ENCODE data around the gene PNP.
"Not testable (repeated sequence)": the region's sequence is repeated elsewhere in the genome, so short reads cannot be mapped to it uniquely, and the experiment has no call there.

PNP gene

DNA sequence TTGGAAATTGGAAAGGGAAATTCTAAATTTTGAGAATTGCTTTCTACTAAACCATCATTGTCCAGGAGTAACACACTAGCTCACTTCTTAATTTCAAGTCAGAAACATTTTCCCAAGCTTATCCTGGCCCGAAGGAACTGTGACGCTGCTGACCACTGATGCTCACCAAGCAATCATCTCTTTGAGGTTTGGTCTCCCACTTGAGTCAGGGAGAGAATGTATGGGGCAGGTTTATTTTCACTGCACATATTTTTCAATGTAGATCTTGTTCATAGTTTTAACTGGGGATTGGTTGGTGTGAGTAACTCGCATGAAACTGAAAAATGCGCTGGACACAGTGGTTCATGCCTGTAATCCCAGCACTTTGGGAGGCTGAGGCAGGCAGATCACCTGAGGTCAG, 23.3 kb downstream of the PNP start:
- DNase-seq (ENCODE audit: low read depth), result no peak

- DNase-seq (ENCODE audit: low read depth), result no peak
Observed at GRCh38 chr14:20493634-20494033, 24.4 kb downstream of the PNP start.

- no peak for DNase-seq (ENCODE audit: low read depth)
Observed at GRCh38 chr14:20494935-20495766, 25.9 kb downstream of the PNP start.

DNA sequence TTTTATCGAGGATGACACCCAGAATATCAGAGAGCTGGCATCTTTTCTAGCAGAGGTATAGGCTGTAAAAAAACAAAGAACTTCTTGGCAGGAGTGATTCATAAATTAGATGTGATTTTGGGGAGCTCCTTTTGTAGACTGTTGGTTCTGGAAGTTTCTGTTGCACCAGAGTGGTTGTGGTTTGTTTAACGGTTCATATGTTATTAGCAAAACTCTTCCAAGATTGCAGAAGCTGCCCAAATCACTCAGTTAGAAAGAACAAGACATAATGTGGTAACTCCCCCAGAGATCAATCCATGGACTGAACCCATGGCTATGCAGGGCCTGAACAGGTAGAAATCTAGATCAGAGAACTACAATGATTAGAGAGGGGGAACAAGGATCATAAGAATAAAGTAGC, 29.4 kb downstream of the PNP start:
- no peak for DNase-seq (ENCODE audit: low read depth)

DNA sequence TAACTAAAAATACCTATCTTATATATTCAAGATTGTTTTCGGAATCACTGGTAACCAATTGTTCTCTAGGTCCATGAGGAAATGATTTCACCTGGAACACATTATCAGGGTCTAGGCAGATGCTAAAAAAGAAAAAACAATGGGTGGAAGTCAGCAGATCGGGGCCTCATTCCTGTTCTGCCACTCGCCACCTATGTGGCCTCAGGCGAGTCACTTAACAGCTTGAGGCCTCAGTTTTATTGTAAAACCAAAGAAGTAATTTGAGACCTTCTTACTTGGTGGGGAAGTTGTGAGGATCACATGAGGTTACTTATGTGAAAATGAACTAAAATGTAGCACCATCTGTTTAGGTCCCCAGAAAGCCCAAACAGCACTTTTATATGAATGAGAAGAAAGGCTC, 29.9 kb downstream of the PNP start:
- no peak for DNase-seq (ENCODE audit: low read depth)

GRCh38 chr14:20499881-20500280, 30.7 kb downstream of the PNP start:
- DNase-seq (ENCODE audit: low read depth), result no peak

DNA sequence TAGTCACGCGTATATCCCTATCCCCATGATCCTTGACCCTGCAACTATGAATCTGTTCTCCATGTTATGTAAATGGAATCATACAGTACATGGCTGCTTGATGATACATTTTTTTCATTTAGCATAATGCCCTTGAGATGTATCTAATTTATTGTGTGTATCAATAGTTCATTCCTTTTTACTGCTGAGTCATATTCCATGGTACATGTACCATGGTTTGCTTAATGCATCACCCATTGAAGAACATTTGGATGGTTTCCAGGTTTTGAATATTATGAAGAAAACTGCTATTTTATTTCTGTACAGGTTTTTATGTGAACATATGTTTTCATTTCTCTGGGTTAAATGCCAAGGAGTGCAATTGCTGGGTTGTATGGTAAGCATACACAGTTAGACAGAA, 32.1 kb downstream of the PNP start:
- no peak for DNase-seq (ENCODE audit: low read depth)

DNA sequence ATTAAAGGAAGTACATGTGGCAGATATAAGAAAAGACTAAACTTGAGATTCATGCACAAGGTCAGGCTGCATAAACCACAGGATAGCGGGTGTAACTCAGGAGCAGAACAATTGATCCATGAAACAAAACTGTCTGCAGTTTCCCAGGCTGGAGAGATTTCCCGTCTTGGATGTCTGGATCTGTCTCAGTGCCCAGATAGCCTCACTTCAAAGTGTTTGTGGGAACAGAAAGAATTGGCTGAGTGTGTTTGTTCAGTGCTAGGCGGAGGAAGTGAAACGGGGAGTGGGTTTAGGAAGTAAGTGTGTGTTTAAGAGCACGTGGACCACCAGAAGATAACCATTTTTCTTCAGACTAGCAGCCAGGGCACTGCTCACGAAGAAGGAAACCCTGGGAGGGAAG, 34.7 kb downstream of the PNP start:
- no peak for DNase-seq (ENCODE audit: low read depth)

DNA sequence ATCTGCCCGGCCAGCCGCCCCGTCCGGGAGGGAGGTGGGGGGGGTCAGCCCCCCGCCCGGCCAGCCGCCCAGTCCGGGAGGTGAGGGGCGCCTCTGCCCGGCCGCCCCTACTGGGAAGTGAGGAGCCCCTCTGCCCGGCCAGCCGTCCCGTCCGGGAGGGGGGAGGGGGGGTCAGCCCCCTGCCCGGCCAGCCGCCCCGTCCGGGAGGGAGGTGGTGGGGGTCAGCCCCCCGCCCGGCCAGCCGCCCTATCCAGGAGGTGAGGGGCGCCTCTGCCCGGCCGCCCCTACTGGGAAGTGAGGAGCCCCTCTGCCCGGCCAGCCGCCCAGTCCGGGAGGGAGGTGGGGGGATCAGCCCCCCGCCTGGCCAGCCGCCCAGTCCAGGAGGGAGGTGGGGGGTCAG, 37.1 kb downstream of the PNP start:
- not testable (repeated sequence) for DNase-seq (ENCODE audit: low read depth)

GRCh38 chr14:20506752-20507151, 37.5 kb downstream of the PNP start:
- DNase-seq (ENCODE audit: low read depth), result not testable (repeated sequence)

DNA sequence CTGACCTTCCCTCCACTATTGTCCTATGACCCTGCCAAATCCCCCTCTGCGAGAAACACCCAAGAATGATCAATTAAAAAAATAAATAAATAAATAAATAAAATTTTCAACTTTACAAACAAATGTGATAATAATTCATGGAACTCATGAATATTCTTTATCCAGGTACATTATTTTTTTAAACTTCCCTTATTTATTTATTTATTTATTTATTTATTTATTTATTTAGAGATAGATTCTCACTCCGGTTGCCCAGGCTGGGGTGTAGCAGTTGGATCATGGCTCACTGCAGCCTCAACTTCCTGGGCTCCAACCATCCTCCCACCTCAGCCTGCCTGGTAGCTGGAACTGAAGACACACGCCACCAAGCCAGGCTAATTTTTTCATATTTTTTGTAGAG, 38.3 kb downstream of the PNP start:
- DNase-seq (ENCODE audit: low read depth), result not testable (repeated sequence)

GRCh38 chr14:20508367-20508766, 39.2 kb downstream of the PNP start:
- DNase-seq (ENCODE audit: low read depth), result no peak

DNA sequence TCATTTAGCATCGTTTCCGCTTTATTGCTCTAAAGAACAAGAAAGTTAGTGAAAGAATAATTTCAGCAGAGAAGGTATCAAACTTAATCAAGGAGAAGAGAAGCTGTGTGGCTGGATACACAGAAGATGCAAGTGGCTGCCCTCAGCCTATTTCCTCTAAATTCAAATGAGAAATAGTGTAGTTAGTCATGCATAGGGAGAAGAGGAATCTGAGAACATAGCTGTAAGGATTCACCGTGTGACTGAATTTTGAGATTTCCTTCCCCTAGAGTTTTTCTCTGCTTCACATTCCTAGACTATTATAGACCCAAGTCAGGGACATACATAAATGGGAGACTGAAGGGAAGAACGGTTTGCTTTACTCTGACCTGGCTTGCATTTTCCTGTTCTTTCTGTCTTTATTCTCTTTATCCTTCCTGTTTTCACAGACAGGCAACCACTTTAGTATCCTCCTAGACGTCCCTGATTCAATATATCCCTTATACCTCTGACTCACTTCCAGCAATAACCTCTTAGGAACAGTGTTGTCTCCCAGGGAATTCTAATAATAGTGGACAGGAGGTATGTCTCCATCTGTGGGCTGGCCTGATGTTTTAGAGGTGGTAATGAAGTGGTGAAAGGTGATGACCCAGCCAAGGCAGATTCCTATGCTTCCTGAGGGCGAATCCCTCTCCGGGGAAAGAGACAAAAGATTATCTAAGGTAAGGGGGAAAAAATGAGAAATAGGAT, 43.1 kb downstream of the PNP start:
- no peak for DNase-seq (ENCODE audit: low read depth)

DNA sequence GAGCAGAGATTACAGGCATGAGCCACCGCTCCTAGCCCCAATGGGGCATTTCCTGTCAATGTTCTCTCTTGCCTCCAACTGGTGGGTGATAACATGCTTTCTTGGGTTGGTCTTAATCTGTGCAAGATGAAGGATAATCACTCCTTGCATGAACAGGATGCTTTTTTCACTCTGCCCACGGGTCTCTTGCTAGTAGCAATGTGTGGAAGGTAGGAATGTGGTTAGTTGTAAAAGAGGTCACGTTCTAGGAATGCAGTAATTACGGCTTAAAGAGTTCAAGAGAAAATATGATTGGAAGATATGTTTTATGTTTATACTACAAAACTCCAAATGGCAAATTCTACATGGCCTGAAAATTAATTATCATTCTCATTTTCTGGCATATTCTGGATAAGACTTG, 46.6 kb downstream of the PNP start:
- DNase-seq (ENCODE audit: low read depth), result no peak

GRCh38 chr14:20516921-20517320, 47.7 kb downstream of the PNP start:
- DNase-seq (ENCODE audit: low read depth), result no peak

GRCh38 chr14:20522332-20522731, 53.1 kb downstream of the PNP start:
- DNase-seq (ENCODE audit: low read depth), result no peak

GRCh38 chr14:20524027-20524426, 54.8 kb downstream of the PNP start:
- DNase-seq (ENCODE audit: low read depth), result no peak

Data from HS-27A (cell line).